Sigmoid colon (tissue), 4 donors: Measurements from ENCODE around the gene GORASP1.

Experiments used
- EP300 ChIP-seq, 4 donors: sonication (generic); formaldehyde crosslinking; IDR thresholded peaks; one replicate each; pipeline ENCODE4 v1.6.1; 2017; ENCODE audit warnings: antibody characterized with exemption in 4 of 4
- POLR2A ChIP-seq, 2 donors: fragments of 450-650 bp; IDR thresholded peaks; one replicate each; pipeline ENCODE4 v1.6.1; 2016; ENCODE audit warnings: antibody characterized with exemption in 2 of 2, mild to moderate bottlenecking in 2 of 2, moderate library complexity in 2 of 2
- POLR2AphosphoS5 ChIP-seq, 4 donors: sonication (generic); formaldehyde crosslinking; IDR thresholded peaks; one replicate each; pipeline ENCODE4 v1.6.1; 2017; ENCODE audit warnings: antibody characterized with exemption in 4 of 4
- TF ChIP-seq, protein P1 (sequence below), 4 experiments: fragments of 450-650 bp in 3 of 4; fragments of 200-600 bp in 1 of 4; IDR thresholded peaks; one replicate each; pipeline ENCODE4 v1.5.1; 2016 to 2019; ENCODE audit warnings: antibody characterized with exemption in 4 of 4, mild to moderate bottlenecking in 3 of 4, moderate library complexity in 2 of 4

DNA sequence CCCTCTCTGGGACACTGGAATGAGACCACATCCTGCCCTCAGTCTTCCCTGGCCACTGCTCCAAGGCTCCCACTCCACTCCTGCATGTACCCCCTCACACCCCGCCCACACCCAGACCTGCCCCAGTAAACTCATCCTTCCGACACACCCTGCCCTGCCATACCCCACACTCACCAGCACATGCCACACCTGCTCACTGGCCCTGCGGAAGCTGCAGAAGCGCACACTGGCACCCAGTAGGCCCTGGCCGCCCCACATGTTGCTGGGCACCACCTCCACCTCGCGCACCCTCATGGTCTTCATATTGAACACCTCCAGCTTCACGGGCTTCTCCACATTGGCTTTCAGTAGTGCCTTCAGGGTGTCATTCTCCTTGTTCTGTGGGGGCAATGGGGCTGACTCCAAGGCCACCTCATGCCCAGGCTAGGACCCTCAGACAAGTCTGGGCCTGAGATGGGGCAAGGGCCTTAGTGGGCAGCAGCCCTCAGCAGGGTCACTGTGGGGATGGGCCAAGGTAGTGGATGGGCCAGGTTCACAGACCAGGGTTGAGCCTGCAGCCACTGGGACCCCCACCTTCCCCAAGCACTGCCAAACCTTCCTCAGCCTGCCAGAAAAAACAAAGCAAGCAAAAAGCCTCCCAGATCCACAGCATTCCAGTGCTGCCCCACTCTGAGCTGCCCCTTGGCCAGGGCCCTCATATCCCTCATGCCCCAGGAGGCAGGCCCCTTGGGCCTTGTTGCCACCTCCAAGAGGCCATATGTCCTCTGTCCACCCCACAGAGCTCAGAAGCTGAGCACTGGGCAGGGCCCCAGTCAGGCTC lies 4.7 kb downstream of the GORASP1 start:
- TF ChIP-seq, protein P1, sequence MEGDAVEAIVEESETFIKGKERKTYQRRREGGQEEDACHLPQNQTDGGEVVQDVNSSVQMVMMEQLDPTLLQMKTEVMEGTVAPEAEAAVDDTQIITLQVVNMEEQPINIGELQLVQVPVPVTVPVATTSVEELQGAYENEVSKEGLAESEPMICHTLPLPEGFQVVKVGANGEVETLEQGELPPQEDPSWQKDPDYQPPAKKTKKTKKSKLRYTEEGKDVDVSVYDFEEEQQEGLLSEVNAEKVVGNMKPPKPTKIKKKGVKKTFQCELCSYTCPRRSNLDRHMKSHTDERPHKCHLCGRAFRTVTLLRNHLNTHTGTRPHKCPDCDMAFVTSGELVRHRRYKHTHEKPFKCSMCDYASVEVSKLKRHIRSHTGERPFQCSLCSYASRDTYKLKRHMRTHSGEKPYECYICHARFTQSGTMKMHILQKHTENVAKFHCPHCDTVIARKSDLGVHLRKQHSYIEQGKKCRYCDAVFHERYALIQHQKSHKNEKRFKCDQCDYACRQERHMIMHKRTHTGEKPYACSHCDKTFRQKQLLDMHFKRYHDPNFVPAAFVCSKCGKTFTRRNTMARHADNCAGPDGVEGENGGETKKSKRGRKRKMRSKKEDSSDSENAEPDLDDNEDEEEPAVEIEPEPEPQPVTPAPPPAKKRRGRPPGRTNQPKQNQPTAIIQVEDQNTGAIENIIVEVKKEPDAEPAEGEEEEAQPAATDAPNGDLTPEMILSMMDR (IDR thresholded peaks at IDR 0.05) = no peak
- TF ChIP-seq POLR2A (IDR thresholded peaks at IDR 0.05) = no peak
- TF ChIP-seq POLR2AphosphoS5 (IDR thresholded peaks at IDR 0.05) = no peak
- no peak for TF ChIP-seq EP300 (IDR thresholded peaks at IDR 0.05)
